Measurements from ENCODE around the gene PTPRN2. TPM values are rescaled to one million over a fixed set of nuclear protein-coding genes. Genes with fewer than 3 reads are reported as not detected.
"Not testable (repeated sequence)": the region's sequence is repeated elsewhere in the genome, so short reads cannot be mapped to it uniquely, and the experiment has no call there.

PTPRN2 gene
- polyA plus RNA-seq, 1 donor, result 1.7 TPM

DNA sequence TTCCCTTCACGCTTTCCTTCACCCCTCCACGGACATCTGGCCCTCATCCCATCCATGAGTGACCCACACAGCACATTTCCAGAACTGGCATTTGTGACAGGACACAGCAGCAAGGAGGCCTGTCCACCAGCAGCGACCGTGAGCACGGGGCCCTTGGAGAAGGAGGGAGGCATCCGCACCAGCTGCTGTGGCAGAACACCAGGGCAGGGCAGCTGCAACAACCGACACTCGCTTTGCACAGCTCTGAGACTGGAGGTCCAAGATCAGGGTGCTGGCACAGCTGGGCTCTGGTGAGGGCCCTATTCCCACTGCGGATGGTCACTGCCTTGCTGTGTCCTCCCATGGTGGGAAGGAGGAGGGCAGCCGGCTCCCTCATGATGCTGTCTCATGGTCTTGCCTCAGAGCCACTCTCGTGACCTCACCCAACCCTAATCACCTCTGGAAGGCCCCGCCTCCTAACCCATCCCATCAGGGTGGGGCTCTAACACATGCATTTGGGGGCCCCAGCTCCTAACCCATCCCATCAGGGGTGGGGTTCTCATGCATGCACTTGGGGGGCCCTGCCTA lies 36.7 kb downstream of the PTPRN2 start:
- no peak for DNase-seq (ENCODE audit: low read depth)

DNA sequence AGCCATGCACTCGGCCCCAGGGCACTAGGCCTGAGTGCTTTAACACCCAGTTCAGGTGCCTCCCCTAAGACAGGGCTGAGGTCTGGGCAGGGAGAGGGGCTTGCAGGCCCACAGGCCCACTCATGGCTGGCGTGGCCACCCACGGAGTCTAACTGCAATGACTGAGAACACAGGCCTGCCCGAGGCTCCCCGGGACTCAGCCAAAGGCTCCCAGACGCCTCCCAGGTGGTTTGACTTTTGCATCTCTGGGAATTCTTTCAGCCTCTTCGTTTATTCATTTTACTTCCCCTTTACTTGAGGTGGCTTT lies 37.3 kb downstream of the PTPRN2 start:
- DNase-seq (ENCODE audit: low read depth), result no peak

DNA sequence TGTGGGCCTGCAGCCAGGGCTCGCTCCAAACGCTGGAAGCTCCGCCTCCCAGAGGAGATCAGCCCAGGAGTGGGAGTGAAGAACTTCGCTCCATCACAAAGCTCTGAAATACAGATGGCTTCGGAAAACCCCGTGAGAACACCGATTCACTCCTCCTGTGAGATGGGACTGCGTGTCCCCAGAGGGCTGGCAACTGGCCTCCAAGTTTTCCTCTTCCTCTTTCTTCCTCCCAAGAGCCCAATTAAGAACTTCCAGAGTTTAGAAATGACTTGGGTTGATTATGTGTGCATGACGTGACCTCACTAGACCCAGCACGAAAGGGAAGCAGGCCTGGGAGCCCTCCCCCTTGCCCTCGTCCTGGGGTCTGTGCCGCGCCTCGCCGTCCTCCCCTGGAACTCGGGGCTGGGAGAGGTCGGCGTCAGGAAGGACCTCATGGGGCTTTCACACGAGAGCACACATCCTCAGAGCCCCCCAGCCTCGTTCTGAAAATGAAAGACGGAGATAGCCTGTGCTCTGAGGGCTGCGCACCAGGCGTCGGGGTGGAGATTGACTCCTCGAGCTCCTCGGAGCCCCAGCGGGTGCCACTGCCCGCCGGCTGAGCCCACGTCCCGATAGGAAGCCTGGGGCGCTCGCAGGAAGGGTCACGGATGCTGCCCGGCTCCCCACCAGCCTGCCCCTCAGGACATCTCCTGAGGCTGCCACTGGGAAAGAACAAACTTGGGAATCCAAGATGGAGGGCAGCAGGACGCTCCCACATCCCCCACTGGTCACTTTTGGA lies 37.8 kb downstream of the PTPRN2 start:
- no peak for DNase-seq (ENCODE audit: low read depth)

DNA sequence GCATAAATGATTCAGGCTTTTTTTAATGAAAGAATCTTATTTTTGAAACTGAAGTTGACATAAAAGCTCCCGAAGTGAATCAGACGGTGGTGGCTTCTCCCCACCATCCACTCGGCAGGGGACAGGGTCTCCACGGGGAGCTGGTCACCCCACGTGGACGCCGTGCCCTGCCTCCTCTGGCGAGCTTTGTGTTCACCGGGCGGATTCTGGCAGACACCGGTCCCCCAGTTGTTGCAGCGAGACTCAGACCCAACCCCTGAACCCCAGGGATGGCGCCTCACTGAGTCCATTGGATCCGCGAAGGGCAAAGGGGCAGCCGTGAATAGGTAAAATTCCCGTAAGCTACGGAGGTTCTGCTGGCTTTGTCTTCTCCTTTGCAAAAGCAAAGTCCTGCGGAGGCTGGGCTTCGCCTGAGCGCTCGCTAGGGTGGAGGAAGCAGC lies 38.4 kb downstream of the PTPRN2 start:
- DNase-seq (ENCODE audit: low read depth), result peak; percentile 45

DNA sequence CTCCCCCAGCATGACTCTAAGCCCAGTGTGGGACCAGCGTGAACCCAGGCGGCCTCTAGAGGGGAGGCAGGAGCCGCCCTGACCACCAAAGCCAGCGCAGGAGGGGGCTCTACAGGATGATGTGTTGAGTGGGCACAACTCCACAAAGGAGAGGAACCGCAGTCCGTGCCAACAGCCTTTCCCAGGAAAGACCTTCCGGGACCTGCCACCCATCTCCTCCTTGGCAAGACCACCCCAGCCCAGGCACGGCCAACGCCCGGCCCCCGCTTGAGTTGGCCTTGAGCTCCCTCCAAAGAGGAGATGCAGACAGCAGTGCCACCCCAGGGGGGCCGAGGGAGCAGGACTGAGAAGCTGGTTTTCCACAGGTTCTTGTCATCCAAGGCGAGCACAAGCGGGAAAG lies 38.9 kb downstream of the PTPRN2 start:
- no peak for DNase-seq (ENCODE audit: low read depth)

DNA sequence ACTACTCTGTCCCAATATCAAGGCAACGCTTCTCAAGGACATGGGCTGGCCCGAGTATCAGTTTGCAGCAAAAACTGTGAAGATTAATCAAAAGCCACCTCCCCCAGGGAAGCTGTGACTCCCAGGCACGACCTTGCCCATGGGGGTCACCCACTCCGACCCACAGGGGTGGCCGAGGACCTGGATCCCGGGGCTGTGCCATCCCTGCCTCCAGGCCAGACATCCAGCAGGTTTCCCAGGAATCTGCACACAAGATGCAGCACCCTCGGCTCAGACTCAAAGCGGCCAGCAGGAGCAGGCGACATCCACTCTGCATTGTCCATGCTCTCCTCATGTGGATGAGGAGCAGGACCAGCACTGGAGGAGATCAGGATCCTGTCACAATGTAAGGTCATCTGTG lies 39.8 kb downstream of the PTPRN2 start:
- DNase-seq (ENCODE audit: low read depth), result no peak

DNA sequence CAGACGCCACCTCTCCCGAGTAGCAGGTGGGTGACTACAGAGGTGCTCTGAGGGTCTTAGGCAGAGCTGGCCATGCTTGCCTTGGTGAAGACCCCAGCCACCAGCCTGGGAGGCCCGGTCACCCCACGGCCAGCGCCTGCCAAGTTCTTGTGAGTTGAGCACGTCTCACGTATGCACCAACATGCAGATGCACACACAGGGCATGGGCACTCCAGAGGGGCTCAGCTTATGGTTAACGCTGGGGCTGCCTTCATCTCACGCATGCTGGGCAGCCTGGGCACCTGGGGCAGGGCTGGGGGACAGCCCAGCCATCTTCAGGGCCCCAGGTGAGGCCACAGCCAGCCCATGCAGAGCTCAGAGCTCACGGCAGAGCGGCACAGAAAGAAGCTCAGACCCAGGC lies 41.0 kb downstream of the PTPRN2 start:
- DNase-seq (ENCODE audit: low read depth), result no peak

DNA sequence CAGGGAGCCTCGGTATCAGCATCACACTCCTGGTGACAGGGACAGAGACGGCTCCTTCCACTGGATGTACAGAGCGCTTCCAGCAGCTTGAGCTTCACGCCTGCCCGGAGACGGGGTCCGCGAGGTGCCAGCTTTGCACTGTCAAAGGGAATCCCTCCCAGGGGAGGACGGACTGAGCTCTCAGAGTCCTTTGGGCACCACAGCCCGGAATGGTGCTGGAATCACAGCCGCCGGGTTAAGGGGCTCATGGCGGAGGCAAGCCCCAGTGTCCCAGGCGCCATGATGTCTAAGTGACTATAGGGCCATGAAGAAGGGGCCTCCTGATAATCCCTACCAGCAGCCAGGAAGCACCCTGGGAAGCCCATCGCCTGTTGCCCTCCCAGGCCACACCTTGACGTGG lies 41.4 kb downstream of the PTPRN2 start:
- no peak for DNase-seq (ENCODE audit: low read depth)

DNA sequence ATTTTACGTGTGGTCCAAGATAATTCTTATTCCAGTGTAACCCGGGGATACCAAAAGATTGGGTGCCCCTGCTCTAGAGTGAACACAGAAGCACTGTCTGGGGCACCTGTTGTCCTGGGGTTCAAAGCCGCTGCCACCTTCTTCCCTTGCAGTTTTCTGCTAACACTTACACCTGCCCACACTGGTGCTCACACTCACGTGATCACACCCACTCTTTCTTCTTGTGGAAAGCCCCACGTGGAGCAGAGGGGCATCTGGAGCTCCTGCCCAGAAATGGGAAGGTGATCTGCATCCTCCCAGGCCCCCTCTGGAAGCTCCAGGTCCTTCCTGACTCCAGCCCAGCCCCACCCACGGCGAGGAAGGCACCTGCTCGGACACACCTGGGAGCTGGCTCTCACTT lies 42.9 kb downstream of the PTPRN2 start:
- no peak for DNase-seq (ENCODE audit: low read depth)

DNA sequence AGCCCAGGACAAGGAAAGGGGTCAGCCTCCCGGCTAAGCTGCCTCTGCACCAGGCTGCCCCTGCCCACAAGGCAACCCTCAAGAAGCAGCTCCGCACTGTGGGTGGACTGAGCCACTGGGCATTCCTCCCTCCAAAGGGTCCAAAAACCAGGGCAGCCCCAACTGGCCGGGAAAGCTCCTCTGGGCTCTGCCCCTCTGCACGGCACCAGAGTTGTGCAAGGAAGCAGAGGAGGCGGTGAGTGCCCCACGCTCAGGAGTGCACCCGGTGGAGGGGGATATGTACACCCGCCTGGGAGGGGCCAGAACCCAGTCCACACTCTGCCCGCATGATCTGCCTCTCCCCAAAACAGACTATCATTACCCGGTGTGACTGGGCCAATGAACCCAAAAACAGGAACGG lies 43.8 kb downstream of the PTPRN2 start:
- no peak for DNase-seq (ENCODE audit: low read depth)

DNA sequence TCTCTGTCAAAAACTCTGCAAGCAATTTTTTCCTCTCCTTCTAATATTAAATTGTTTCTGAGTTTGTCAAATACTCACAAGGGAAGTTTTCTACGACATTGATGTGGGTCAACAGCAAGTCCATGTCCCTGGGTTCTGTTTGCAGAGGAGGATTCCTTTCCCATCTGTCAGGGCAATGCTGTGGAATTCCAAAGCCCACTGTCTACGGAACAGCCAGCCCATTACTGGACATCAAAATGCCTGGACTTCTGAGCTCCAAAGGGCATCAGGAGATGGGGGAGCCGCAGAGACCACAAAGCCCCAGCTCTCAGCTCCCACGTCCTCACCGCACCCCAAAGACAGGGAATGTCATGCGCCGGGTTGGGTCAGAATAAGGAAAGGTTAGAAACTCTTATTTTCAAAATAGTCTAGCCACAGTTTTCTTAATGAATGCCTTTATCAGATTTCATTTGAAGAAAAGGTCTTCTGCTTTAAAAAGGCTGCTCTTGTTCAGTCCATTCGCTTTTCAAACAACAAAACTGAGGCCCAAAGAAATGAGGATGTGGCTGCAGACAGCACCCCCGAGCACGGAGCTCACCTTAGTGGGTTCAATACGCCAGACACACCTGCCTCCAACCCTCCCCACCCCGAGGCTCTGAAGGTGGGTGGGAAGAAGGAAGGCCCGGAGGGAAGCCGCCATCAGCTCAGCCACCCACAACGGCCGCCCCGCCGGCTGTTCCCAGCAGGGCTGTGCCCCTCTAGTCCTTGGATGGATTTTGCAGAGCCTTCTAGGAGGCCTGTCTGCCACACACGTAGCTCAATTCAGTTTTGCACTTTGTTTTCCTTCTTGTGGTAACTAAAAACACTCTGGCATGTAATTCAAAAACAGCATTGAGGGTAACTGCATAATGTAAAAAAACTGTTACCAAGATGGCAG lies 44.7 kb downstream of the PTPRN2 start:
- DNase-seq (ENCODE audit: low read depth), result no peak

DNA sequence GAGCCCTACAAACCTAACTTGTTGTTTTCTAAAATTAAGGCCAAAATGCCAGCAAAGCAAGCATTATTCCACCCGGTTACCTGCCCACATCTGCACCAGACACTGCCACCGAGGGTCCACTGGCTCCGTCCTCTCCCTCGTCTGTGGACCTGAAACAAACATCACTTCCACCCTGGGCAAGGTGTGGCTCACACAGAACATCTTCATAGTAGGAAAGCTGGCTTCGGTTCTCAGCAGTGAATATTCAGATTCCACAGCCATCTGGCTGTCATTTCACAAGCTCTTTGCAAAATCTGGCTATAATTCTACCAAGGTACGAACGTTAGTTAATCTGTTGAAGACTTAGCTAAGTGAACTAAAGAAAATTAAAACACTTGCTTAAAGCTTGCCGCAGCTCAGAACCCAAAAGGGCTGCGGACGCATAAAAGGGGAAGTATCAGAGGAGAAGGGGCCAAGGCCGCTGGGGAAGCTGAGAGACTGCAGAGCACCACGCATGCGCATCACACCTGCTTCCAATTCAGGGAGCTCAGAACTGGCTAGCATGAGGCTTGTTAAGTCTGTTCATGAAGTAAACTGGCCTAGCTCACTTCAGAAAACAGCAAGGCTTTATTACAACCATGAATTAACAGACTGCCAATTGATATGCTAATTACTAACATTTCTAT lies 46.1 kb downstream of the PTPRN2 start:
- DNase-seq (ENCODE audit: low read depth), result no peak

DNA sequence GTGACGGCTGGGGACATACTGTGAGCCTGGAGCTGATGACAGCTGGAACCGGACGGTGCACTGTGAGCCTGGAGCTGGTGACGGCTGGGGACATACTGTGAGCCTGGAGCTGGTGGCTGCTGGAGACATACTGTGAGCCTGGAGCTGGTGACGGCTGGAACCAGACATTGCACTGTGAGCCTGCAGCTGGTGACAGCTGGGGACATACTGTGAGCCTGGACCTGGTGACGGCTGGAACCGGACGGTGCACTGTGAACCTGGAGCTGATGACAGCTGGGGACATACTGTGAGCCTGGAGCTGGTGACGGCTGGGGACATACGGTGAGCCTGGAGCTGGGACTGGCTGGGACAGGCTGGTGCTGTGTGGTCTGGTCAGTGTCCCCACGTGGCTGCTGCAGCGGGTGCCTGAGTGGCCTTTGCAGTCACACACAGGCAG lies 47.9 kb downstream of the PTPRN2 start:
- DNase-seq (ENCODE audit: low read depth), result no peak

DNA sequence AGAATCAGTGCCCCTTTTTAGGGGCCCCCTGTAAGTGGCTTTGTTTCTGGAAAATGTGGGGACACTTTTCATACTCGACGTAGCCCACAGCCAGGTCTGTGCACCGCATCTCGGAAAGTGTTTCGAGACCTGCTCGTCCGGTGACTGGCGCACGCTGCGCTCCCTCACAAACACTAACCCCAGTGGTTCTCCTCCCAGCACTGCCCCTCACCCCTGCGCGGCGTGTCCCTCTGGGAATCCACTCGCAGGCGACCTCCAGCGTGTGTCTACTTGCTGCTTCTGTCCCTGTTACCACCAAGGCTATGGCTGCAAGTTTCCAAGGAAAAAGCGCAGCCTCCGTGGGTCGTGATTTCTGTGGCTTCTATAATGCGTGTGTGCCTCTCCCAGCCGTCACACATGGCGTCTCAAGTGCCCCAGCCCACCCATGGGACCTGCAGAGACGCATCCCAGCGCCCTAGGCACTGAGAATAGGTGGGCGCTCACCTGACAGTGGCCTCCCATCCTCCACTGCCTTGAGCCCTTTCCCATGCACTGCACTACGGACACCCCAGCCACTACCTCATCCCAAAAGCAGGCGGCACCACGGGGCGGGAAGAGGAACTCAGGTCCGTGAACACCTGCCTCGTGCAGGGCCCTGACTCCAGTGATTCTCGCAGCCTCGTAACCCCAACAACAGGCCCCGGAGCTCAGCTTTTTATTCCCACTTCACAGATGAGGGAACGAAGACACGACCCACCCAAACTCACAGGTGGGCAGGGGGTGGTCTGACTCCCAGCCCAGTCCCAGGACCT lies 49.3 kb downstream of the PTPRN2 start:
- no peak for DNase-seq (ENCODE audit: low read depth)

DNA sequence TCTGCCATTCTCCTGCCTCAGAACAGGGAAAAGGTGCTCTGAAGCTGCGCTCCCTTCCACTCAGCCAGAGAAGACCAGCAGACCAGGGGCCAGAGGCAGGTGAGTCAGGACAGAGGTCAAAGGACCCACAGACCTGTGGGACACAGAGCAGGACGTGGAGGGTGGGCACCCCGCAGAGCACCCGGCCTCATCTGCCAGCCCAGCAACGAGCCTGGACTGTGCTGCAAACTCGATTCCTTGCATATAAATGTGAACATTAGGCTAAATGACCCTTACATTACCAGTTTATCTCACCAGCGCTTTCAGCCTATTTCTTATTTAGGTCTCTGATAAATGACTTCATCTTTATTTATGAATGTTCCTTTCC lies 50.1 kb downstream of the PTPRN2 start:
- DNase-seq (ENCODE audit: low read depth), result no peak

DNA sequence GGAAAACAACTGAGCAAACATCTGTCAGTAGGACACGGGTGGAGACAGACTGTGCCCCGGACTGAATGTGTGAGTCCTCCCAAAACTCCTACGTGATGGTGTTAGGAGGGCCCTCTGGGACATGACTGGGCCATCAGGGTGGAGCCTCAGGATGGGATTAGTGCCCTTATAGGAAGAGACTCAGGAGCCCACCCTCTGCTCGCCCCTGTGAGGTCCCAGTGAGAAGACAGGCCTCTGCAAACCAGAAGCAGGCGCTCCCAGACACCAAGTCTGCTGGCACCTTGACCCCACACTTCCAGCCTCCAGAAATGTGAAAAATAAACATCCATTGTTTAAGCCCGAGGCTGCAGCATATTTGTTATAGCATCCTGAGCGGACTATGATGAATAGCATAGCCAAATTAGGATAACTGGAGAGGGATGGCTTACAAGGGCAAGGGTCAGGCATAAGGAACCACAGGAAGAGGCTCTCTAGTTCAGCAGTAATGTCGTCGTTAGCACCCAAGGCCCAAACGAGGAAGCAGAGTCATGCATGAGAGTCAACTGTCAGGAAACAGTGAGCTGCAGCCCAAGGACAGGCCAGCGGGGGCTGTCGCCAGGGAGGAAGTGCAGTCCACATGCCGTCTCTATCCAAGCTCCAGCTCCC lies 50.6 kb downstream of the PTPRN2 start:
- DNase-seq (ENCODE audit: low read depth), result no peak

DNA sequence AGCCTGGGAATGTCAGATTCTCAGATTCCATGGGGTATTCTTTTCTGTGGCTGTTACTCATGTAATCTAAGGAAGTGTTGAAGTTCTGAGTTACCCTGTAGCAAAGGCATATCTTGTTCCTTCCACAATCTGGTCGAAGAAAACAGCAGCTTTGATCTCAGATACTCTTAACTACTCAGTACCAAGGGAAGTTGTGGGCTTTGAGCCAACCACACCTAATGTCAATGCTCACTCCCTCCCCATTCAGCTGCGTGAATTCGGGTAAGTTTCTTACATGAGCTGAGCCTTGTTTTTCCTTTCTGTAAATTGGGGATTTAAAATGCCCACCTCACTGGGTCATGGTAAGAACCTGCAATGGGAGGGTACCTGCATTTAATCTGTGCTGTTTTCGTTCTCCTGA lies 52.5 kb downstream of the PTPRN2 start:
- DNase-seq (ENCODE audit: low read depth), result no peak

DNA sequence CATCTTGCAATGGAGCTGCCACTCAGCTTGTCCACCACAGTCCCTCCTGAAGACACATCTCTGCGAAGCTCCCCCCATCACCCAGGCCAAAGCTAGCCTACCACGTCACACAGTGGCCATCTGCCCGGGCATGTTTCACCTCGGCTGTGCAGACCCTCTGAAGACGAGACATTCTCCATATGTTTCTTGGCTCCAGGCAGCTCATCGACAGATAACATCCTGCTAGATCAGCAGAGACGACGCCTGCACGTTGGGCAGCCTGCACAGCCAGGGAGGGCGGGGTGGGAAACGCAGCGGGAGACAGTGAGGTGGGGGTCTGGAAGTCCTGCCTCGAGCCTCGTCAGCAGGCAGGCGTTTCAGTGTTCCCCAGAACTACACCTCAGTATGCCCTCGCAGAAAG lies 53.0 kb downstream of the PTPRN2 start:
- DNase-seq (ENCODE audit: low read depth), result no peak

DNA sequence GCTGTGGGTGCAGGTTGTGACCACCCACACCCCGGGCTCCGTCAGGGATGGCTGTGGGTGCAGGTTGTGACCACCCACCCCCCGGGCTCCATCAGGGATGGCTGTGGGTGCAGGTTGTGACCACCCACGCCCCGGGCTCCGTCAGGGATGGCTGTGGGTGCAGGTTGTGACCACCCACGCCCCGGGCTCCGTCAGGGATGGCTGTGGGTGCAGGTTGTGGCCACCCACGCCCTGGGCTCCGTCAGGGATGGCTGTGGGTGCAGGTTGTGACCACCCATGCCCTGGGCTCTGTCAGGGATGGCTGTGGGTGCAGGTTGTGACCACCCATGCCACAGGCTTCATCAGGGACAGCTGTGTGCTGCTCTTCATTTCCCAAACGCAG lies 53.5 kb downstream of the PTPRN2 start:
- DNase-seq (ENCODE audit: low read depth), result not testable (repeated sequence)

DNA sequence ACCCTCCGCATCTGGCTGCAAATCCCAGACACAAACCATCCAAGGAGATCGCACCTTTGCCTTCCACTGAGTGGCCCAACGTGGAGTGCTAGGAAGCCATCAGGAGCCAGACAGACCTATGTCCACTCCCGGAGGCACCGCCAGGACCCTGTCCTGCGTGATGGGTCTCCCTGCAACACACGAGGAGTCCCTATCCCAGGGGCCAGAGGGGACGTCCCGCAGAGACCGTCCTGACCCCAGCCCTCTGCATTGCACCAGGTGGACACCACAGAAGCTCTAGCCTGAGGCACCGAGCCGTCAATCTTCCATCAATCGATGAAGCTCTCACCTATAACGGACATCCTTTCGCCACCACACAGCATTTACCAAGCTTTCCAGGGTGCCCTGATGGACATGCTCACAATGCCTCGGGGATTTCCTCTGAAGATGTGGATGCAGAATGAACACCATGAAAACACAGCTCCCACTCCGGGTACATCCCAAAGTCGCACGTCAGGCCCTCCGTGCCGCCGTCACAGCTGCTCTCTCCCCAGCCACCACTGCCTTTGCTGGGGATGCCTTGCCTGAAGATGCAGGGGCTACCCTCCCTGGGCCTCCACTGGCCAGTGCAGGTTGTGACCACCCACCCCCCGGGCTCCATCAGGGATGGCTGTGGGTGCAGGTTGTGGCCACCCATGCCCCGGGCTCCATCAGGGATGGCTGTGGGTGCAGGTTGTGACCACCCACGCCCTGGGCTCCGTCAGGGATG lies 54.1 kb downstream of the PTPRN2 start:
- no peak for DNase-seq (ENCODE audit: low read depth)
